ENCODE measurements around the gene HMCN1. TPM values are rescaled to one million over a fixed set of nuclear protein-coding genes. Genes with fewer than 3 reads are reported as not detected.

The HMCN1 gene
- total RNA-seq, 2 donors from 2014 or later = 3.5 to 9.9 TPM

DNA sequence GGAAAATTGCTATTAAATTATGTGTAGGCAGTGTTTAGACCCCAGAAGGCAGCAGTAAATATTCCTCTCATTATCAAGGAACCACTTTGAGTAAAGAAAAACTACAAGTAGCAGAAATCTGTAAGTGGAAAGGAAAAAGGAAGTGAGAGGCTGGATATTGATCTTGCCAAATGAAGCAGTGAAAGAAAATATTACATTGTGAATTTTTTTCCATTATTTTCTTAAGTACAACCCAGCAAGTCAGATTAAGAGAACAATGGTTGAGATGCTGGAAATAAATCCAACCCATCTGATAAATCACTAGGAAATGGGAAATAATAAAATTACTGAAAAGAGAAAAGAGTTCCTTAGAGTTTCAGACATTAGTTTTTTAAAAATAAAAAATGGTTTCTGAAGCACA is 106.7 kb downstream of the HMCN1 start:
- H3K9me3 ChIP-seq = no peaks in the 10 kb centered on the region
- no peak overlapping the region for H3K27ac ChIP-seq
- H3K36me3 ChIP-seq = no peaks in the 10 kb centered on the region
- no peaks in the 10 kb centered on the region for H3K27me3 ChIP-seq (replicated peaks; ENCODE audit: insufficient read depth)
- no peak for DNase-seq (ENCODE audit: low spot score)
- no peak overlapping the region for H3K4me3 ChIP-seq
- no peak for TF ChIP-seq POLR2AphosphoS5 (IDR thresholded peaks at IDR 0.05)
- TF ChIP-seq POLR2A (IDR thresholded peaks at IDR 0.05) = no peak
- TF ChIP-seq, protein P1, sequence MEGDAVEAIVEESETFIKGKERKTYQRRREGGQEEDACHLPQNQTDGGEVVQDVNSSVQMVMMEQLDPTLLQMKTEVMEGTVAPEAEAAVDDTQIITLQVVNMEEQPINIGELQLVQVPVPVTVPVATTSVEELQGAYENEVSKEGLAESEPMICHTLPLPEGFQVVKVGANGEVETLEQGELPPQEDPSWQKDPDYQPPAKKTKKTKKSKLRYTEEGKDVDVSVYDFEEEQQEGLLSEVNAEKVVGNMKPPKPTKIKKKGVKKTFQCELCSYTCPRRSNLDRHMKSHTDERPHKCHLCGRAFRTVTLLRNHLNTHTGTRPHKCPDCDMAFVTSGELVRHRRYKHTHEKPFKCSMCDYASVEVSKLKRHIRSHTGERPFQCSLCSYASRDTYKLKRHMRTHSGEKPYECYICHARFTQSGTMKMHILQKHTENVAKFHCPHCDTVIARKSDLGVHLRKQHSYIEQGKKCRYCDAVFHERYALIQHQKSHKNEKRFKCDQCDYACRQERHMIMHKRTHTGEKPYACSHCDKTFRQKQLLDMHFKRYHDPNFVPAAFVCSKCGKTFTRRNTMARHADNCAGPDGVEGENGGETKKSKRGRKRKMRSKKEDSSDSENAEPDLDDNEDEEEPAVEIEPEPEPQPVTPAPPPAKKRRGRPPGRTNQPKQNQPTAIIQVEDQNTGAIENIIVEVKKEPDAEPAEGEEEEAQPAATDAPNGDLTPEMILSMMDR (IDR thresholded peaks at IDR 0.05) = no peak
- H3K4me1 ChIP-seq (replicated peaks) = no peaks in the 10 kb centered on the region
- intact Hi-C loops (cut with DNase I) = no loop called here

DNA sequence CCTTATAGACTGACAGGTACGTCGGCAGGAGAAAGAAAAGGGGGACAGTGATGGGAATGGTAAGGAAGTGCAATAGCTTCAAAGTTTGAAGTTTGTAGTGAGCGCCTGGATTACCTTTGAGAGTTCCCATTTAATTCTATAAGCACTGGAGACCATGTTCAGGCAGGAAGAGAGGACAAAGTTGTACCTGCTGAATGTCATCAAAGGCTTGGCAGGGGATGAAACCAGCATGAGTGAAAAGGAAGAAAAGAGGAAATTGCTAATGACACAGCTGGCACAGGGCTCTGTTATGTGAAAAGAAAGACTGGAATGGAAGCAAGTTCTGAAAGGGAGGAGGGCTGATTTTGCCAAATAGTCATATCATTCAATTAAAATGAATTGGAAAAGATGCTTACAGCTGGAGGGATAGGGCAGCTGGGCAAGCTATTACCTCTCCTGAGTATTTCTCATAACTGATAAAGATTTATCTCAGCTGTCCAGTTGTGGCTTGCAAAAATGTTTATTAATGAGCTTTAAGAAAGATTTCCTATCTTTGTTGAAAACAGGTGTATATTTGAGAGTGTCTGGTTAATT is 109.2 kb downstream of the HMCN1 start:
- H3K27me3 ChIP-seq (replicated peaks; ENCODE audit: insufficient read depth) = no peaks in the 10 kb centered on the region
- H3K9me3 ChIP-seq = no peaks in the 10 kb centered on the region
- intact Hi-C loops (cut with DNase I) = no loop called here
- H3K4me1 ChIP-seq (replicated peaks) = no peaks in the 10 kb centered on the region
- no peak for TF ChIP-seq POLR2AphosphoS5 (IDR thresholded peaks at IDR 0.05)
- TF ChIP-seq, protein P1 (IDR thresholded peaks at IDR 0.05) = no peak
- no peak for TF ChIP-seq POLR2A (IDR thresholded peaks at IDR 0.05)
- no peak overlapping the region for H3K4me3 ChIP-seq
- no peak overlapping the region for H3K27ac ChIP-seq
- no peaks in the 10 kb centered on the region for H3K36me3 ChIP-seq
- WGBS = 31% methylated on average over 3 of the region's 3 CpGs
- no peak for DNase-seq (ENCODE audit: low spot score)

DNA sequence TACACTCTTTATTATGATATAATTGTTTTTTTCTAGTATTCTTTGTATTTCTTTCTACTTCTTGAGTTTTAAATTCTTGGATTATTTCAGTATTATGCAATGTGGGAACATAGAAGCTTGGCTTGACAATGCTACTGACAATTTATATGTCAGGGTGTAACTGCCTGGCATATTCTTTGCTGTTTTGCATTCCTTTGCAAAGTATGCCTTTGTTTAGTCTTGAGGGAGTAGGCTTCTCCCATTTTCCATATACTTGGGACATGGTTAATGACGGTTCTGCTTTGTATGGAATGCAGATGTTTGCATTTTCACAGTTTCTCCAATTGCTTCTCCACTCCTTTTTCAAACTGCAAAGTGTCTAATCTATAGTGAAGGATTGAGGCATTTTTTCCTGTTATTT is 109.8 kb downstream of the HMCN1 start:
- 19% methylated on average over 1 of the region's 1 CpG for WGBS

DNA sequence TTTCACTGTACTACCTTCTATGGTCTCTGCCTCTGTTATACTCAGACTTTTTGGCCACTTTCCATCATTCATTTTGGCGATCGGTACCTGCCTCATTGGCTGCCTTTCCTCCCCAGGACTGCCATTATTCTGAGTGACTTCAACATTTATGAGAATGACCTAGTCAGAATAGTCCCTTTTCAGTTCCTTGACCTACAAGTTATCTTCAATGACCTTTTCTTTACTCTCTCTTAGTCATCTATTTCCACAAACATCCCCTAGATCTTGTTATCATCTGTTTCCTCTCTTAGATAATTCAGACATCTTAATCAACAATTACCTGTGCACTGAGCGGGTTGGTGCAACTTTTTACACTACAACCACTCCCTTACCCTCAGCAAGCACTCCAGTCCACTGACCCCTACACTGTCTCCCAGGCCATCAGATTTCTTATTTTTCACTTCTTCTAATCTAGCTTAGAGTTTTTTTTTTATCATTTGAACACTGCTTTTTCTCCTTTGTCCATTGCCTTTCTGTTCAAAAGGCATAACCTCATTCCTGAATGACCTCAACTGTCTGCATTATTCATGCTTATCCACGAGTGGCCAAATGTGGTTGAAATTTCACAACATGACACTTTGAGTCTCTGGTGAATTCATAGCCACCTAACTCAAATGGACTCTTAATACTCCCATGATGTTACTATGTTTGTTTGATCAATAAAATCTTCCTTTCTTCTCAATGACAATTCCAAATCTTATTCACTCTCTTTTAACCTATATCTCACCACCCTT is 112.7 kb downstream of the HMCN1 start:
- Histone ChIP-seq H3K27me3 (replicated peaks; ENCODE audit: insufficient read depth) (no peaks in the 10 kb centered on the region), H3K36me3 (no peaks in the 10 kb centered on the region), H3K4me1 (replicated peaks) (no peaks in the 10 kb centered on the region), H3K9me3 (no peaks in the 10 kb centered on the region), H3K4me3 (no peak overlapping the region), H3K27ac (no peak overlapping the region)
- TF ChIP-seq POLR2A (IDR thresholded peaks at IDR 0.05) = no peak
- no peak for TF ChIP-seq POLR2AphosphoS5 (IDR thresholded peaks at IDR 0.05)
- TF ChIP-seq, protein P1 (IDR thresholded peaks at IDR 0.05) = no peak
- intact Hi-C loops (cut with DNase I) = no loop called here
- no peak for DNase-seq (ENCODE audit: low spot score)
- WGBS = 85% methylated on average over 4 of the region's 4 CpGs

More for the DNA sequence above, 109.8 kb downstream of the HMCN1 start:
- H3K36me3 ChIP-seq = no peaks in the 10 kb centered on the region
- H3K9me3 ChIP-seq = no peaks in the 10 kb centered on the region
- H3K27me3 ChIP-seq (replicated peaks; ENCODE audit: insufficient read depth) = no peaks in the 10 kb centered on the region
- no peaks in the 10 kb centered on the region for H3K4me1 ChIP-seq (replicated peaks)
- no peak for DNase-seq (ENCODE audit: low spot score)
- no peak overlapping the region for H3K4me3 ChIP-seq
- intact Hi-C loops (cut with DNase I) = no loop called here
- TF ChIP-seq POLR2AphosphoS5 (IDR thresholded peaks at IDR 0.05) = no peak
- no peak overlapping the region for H3K27ac ChIP-seq

DNA sequence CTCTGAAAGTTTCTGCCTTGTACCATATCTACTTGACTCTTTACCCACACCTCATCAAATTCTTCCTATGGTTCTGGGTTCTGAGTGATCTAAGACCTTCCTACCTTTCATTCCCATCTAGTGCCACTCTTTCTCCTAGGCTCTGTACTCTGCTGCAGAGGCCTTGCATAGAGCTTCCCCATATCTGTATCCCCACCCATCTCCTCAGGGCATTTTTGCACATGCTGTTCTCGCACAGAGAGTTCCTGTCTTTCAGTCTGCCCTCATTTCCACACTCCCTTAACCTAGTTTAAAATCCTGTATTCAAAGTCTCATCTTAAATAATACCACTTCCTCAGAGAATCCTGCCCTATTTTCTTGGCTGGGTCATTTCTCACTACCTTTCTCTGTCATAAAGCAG is 114.8 kb downstream of the HMCN1 start:
- intact Hi-C loops (cut with DNase I) = no loop called here
- Histone ChIP-seq H3K4me1 (replicated peaks) (no peaks in the 10 kb centered on the region), H3K9me3 (no peaks in the 10 kb centered on the region), H3K27ac (no peak overlapping the region), H3K36me3 (no peaks in the 10 kb centered on the region), H3K27me3 (replicated peaks; ENCODE audit: insufficient read depth) (no peaks in the 10 kb centered on the region), H3K4me3 (no peak overlapping the region)
- no peak for TF ChIP-seq POLR2AphosphoS5 (IDR thresholded peaks at IDR 0.05)
- 97% methylated on average over 1 of the region's 1 CpG for WGBS
- DNase-seq (ENCODE audit: low spot score) = no peak

DNA sequence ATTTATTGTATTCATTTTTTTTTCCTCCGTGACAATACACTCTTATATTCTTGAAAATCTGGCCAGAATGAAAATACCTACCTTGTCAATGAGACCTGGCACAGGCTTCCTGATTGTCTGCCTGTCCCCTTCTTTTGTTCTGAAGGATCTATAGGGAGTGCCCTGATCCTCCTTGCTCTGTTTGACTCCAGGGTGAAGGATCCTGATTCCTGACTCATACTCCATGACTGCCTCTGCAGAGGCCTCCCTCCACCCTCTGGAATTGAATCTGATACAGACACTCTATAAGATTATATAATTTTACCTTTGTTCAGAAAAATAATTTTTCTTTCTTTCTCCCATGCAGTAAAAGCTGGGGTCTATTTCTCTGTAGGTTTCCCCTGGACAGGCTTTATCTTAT is 116.2 kb downstream of the HMCN1 start:
- intact Hi-C loops (cut with DNase I) = no loop called here
- no peaks in the 10 kb centered on the region for H3K9me3 ChIP-seq
- H3K4me3 ChIP-seq = no peak overlapping the region
- TF ChIP-seq POLR2AphosphoS5 (IDR thresholded peaks at IDR 0.05) = no peak
- TF ChIP-seq POLR2A (IDR thresholded peaks at IDR 0.05) = no peak
- TF ChIP-seq, protein P1 (IDR thresholded peaks at IDR 0.05) = no peak
- no peak for DNase-seq (ENCODE audit: low spot score)
- H3K36me3 ChIP-seq = no peaks in the 10 kb centered on the region
- 60% methylated on average over 1 of the region's 1 CpG for WGBS
- H3K4me1 ChIP-seq (replicated peaks) = no peaks in the 10 kb centered on the region
- H3K27me3 ChIP-seq (replicated peaks; ENCODE audit: insufficient read depth) = no peaks in the 10 kb centered on the region
- H3K27ac ChIP-seq = no peak overlapping the region
